GM10847 (cell line): Measurements from ENCODE around the gene VPS37B.
A peak's percentile ranks its signal among the peaks of the same experiment; 100 is the strongest.

ENCODE experiments used
- POLR2A ChIP-seq: IDR thresholded peaks from 2 replicates; pipeline ENCODE4 v1.6.1; 2011; ENCODE audit not compliant: insufficient read length; ENCODE audit errors: extremely low read depth

Gene VPS37B

DNA sequence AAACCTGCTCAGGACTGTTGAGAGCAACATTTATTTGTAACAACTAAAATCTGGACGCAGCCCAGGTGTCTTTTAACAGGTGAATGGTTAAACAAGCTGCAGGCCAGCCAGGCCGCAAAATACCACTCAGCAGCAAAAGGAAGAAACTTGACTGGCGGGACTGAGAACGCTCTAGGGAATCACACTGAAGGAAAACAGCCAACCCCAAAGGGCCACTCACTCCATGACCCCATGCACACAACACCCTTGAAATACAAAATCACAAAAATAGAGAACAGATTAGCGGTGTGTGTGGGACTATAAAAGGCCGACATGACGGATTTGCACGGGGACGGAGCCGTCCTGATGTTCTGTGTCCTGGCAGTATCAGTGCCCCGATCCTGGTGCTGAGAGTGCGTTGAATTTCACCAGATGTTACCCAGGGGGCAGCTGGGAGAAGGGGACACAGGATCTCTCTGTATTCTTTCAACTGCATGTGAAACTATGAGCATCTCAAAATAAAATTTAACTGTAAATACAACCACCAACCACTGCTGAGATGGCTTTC lies 23.0 kb downstream of the VPS37B start:
- no peak for TF ChIP-seq POLR2A

DNA sequence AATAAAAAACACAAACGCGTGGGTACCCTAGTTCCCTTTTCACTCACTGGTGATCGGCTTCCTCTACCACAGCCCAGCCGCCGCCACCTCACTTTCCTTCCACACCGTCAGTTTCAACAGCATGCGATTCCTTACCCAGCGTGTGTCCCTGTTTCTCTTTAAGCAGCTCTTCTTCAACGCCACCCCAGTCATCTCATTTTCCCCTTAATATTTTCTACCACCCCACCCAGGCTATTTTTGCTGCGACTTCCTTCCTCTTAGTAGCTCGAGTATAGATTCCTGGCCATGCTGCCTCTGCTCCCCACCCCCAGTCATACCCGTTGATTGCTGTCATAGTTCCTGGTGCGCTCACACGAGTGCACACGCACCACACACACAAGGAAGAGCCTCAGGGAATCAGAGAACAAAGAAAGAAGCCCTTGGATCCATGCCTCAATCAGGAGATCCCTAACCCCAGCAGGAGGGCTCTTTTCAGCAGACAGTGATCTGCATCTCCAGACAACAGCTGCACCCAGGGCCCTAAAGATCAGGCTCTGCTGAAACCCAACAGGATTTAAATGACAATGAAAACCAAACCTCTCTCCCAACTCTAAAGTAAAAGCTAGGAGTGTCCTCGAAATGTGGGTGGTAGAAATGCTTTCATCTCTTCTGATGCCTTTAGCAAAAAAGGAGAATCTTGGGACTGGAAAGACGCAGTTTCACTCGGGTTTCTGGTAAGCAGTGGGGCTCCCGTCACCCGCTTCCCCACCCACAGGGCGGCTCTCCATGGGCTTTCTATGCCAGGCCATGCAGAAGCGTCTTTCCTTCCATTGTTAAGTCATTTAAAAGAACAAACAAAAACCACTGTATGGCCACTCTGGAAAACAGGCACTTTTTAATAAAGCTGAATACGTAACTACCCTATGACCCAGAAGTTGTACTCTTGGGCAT lies 23.8 kb downstream of the VPS37B start:
- no peak for TF ChIP-seq POLR2A

DNA sequence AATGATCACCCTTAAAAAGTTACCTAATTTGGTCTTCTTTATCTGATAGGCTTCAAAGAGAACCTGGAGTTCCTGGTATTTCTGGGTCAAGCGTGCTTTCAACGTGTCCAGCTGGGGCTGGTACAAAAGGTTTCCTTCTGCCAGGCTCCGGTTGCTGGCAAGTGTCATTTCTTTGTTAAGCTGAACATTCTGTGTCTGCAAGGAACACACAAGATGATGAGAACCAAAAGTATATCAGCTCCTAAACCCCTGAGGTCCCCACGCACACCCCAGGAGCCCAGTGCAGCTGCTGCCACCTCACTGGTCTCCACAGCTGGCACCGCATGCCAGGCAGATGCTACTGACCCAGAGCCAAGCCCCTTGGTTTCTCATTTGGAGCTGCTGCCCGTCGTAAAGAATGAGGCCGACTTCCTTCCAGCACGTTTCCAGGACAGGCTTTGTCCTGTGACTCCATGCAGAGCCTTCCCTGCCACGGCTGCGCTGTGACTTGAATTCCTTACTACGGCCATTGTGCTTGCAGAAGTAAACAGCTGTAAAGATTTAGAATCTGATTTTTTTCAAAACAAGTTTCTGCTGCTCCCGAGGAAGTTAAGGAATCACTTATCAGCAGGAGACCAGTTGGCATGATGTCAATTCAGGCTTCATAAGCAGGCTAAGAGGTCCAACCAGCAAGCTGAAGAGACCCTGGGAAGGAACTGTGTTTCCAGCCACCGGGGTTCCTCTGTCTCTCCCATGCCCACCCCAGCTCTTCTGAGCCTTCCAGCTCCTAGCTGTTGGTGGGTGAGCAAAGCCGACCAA lies 24.9 kb downstream of the VPS37B start:
- TF ChIP-seq POLR2A = no peak

DNA sequence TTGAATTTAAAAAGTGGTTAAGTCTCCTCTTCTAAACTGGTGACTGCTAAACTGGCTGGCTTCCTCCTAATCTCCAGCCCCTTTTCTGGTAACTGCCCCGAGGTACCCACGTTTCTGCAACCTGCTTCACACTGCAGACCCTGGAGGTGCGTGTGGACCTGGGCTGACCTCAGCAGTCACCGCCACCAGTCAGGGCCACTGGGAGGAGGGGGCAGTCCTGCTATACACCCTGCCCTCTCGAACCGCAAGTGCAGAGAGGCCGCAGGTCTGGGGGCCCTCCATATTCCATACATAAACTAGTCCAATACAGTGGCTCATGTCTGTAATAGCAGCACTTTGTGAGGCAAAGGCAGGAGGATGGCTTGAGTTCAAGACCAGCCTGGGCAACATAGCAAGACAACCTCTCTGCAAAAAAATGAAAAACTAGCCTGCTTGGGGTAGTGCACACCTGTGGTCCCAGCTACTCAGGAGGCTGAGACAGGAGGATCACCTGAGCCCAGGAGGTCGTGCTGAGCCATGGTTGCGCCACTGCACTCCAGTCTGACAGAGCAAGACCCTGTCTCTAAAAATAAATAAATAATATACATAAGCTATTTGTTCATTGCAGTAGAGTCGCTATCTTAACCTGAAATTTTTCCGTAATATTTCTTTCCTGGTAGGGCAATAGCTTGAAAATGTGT lies 25.6 kb downstream of the VPS37B start:
- TF ChIP-seq POLR2A = no peak

DNA sequence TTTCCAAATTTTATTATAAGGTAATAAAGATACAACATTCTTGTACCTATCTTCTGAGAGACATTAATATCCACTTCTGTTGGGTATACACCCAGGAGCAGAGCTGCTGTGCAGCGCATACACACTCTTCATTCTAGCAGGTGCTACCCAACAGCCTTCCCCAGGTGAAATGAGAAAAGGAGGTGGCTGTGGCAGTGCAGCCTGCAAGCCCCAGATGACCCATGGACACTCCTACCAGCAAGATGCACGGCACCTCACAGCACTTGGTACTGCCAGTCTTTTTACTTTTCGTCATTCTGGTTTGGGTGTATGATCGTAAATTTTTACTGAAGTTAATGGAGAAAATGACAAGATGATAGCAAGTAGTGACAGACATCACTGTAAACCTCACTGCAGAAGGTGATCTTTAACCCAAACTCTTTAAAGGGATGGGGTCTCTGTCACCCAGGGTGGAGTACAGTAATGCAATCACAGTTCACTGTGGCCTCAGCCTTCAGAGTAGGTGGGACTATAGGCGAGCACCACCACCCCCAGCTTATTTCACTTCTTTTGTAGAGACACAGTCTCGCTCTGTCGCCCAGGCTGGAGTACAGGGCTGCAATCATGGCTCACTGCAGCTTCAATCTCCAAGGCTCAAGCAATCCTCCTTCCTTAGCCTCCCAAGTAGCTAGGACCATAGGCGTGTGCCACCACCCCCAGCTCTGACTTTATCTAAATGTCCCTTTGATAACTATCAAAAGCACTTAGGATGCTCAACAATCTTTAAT lies 26.5 kb downstream of the VPS37B start:
- TF ChIP-seq POLR2A = no peak

DNA sequence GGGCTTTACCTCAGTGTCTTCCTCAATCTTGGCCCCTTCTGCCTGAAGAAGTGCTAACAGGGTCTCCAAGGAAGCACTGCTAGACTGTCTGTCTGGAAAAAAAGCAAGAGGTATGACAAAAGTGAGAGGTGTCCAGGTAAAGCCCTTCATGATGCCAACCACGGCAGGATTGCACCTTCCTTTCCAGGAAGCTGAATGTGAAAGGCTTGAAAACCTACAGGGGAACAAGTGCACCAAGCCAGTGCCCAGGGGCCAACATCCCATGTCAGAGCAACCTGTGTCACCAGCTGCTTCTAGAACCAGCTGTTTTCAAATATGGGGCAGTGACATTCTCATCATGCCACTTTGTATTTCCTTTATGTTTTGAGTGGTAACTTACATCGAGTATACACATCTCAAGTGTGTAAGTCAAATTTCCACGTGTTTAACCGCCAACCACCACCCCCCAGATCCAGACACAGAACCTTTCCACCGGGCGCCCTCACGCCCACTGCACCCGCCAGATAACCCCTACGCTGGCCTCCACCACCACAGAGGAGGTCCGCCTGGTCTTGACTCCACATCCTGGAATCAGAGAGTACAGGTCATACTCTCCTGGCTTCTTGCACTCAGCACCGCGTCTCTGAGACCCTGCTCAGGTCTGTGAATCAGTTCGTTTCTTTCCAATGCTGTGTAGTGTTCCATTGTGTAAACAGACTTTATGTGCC lies 27.3 kb downstream of the VPS37B start:
- TF ChIP-seq POLR2A = no peak

DNA sequence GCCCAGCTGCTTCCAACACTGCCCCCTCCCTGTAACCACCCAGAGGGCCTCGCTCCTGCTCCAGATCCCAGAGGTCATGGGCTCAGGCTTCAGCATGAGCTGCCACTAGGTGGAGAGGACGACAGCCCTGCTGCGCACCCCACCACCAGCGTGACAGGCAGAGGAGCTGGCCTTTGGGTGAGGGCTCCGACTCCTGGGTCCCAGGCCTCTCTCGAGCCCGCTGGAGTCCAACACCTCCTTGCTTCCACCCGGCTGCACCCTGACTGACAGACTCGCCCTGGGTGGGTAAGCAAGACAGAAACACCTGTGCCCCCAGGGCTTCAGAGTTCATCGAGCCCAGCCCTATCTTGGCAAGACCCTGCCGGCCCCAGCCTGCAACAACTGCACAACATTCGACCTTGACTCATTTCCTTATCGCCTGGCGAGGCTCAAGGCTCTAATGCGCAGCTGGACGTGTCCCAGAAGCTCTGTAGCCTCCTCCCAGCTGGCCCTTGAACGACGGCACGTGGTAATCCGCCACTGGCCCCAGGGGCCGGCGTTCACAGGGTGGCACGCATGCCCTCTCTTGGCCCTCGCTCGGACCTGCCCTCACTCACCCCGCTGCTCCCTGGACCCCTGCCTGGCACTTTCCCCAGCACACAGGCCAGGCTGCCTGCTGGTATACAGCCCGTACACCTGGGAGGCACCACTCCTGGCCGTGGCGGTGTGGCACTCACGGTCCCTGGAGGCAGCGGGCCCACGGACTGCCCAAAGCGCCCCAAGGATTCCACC lies 28.0 kb downstream of the VPS37B start:
- no peak for TF ChIP-seq POLR2A

DNA sequence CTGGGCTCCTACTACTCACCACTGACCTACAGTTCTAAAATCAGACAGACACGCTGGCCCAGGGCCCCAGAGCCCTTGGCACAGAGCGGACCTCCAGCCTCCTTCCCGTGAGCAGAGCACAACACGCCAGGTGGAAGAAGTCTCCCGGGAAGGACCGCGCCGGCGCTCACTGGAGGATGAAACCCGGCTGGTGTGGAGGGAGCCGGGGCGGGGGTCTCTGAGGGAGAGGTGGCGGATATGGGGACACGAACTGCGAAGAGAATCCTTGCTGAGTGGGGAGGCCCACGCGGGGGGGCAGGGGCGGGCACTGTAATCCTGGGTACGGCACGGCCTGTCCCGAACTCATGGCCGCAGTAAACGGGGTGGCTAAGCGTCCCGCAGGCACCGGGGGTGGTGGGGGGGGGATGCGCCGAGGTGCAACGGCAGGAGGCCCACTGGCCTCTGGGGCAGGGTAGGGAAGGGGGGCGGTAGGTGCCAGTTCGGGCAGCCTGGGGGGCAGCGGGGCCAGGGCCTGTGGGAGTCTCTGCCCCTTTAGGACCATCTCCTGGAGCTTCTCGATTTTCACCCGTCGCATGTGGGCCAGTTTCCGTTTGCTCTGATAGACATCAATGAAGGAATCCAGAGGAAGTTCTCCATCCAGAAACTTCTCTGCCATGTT lies 28.8 kb downstream of the VPS37B start:
- TF ChIP-seq POLR2A = no peak

DNA sequence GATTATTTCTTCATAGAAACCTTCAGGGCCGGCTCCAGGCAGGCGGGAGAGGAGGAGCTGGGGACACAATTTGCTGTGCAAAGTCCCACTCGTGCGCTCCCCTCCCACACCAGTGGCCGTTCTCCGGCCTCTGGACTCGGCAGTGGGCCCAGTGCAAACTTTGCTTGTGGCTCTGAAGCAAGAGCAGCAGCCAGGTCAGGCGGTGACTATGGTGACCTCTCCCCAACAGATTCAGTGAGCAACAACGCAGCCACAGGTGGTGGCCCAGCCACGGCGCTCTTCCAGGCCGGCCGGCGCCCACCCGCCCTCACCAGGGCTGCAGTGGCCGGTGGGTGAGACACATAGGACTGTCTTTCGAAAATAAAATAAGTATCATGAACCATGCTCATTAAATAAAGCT lies 29.5 kb downstream of the VPS37B start:
- TF ChIP-seq POLR2A = no peak

DNA sequence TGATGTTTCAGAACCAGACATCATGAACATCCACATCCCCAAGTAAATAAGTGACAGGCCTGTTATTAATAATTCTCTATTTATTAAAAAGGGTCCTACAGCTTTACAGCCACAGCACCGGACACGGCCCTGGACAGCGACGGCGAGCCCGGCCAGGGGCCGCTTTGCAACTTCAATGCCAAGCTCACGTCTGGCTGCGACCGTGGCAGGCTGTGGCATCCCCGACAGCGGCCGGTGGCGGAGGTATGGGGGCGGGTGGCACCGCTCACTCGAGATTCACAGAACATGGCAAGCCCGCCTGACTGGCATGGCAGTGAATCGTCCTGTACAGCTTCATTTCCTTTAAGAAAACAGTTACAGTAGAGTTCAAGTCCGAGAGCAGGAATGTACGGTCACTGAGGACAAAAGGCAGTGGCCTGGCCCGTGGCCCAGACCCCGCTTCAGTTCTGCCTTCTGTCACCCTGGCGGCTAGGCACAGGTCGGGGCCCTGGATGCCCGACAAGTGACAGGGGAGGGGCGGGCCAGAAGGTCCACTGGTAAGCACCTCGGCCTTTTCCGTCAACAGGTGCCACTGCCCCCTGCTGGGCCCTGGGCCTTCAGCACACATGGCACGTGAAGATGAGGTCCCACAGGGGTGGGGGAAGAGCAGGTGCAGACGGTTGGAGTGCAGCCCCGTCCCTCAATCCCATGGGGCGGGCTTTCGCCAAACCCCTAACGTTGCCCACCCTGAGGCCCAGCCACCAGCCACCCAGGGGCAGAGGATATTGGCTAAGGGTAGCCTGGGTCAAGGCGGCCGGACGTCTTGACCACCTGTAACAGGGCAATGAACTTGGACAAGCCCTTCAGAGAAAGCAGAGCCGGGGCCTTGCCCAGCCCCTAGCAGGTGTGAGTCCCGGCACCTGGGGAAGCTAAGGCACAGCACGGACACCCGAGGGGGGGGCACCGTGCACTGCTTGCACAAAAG lies 30.4 kb downstream of the VPS37B start:
- TF ChIP-seq POLR2A = peak; percentile 5

DNA sequence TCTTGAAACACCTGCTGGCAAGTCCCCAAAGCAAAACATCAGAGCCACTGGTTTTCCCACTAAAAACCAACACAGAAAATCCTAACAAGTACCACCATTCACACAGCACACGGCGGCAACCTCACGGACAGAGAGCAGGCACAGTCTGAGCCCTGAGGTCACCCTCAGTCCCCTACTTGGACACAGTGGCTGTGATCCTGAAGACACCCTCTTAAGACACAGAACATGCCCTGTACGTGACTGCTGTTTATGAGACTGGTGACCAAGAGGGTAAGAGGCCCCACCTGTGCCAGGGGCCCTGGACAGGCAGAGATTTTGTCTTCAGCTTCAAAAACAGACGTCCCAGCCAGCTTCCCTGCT lies 31.1 kb downstream of the VPS37B start:
- no peak for TF ChIP-seq POLR2A
